GM23338 (cell line): Measurements from ENCODE around the gene HSPA1B. TPM values are rescaled to one million over a fixed set of nuclear protein-coding genes. Genes with fewer than 3 reads are reported as not detected.
"Not testable (repeated sequence)": the region's sequence is repeated elsewhere in the genome, so short reads cannot be mapped to it uniquely, and the experiment has no call there.

ENCODE experiments used
- ATAC-seq: fragments of 200-7000 bp; cut with Tn5 transposase; 3 replicates; pipeline ENCODE4 v1.9.1; 2020
- DNase-seq: peaks from one replicate; pipeline ENCODE4 v3.0.0-alpha.2; 2015; ENCODE audit warnings: low spot score
- H2AFZ ChIP-seq: fragments of 200-600 bp; sonication (generic); 2 replicates; pipeline ENCODE4 v1.8.0; 2016; ENCODE audit warnings: antibody characterized with exemption, mild to moderate bottlenecking, moderate library complexity
- H3F3A ChIP-seq: fragments of 200-600 bp; sonication (generic); replicated peaks from 2 replicates; pipeline ENCODE4 v1.8.0; 2017; ENCODE audit warnings: antibody characterized with exemption, mixed run types, low read depth
- H3K27ac ChIP-seq: fragments of 200-600 bp; sonication (generic); 2 replicates; pipeline ENCODE4 v1.6.1; 2016; ENCODE audit warnings: low read depth
- H3K27me3 ChIP-seq: fragments of 200-600 bp; sonication (generic); 2 replicates; pipeline ENCODE4 v1.8.0; 2016; ENCODE audit warnings: mild to moderate bottlenecking, mixed run types, moderate library complexity; ENCODE audit not compliant: insufficient read depth
- H3K36me3 ChIP-seq: fragments of 200-600 bp; sonication (generic); 2 replicates; pipeline ENCODE4 v1.8.0; 2016; ENCODE audit warnings: mild to moderate bottlenecking; ENCODE audit not compliant: insufficient read depth
- H3K4me1 ChIP-seq: fragments of 200-600 bp; sonication (generic); 2 replicates; pipeline ENCODE4 v1.8.0; 2016; ENCODE audit warnings: mild to moderate bottlenecking, moderate library complexity; ENCODE audit not compliant: insufficient read depth
- H3K4me2 ChIP-seq: fragments of 200-600 bp; sonication (generic); 2 replicates; pipeline ENCODE4 v1.7.1; 2017; ENCODE audit warnings: mixed run types
- H3K4me3 ChIP-seq: fragments of 200-600 bp; sonication (generic); 2 replicates; pipeline ENCODE4 v1.6.1; 2016; ENCODE audit warnings: mixed run types
- H3K79me2 ChIP-seq: fragments of 200-600 bp; sonication (generic); replicated peaks from 2 replicates; pipeline ENCODE4 v1.8.0; 2017; ENCODE audit warnings: mild to moderate bottlenecking; ENCODE audit not compliant: insufficient read depth
- H3K9me2 ChIP-seq: fragments of 200-600 bp; sonication (generic); 2 replicates; pipeline ENCODE4 v1.8.0; 2017; ENCODE audit not compliant: insufficient read depth
- H4K20me1 ChIP-seq: fragments of 200-600 bp; sonication (generic); replicated peaks from 2 replicates; pipeline ENCODE4 v1.8.0; 2017; ENCODE audit warnings: mild to moderate bottlenecking; ENCODE audit not compliant: insufficient read depth
- H3K27ac Mint-ChIP-seq: 2 replicates; pipeline ENCODE4 v1.8.0; 2020; ENCODE audit warnings: inconsistent platforms, mild to moderate bottlenecking, moderate library complexity, mixed read lengths
- H3K27me3 Mint-ChIP-seq: 3 replicates; pipeline ENCODE4 v1.8.0; 2022; ENCODE audit warnings: low read depth, mild to moderate bottlenecking, moderate library complexity, mixed read lengths, inconsistent platforms; ENCODE audit not compliant: insufficient read depth, poor library complexity
- H3K36me3 Mint-ChIP-seq: 3 replicates; pipeline ENCODE4 v1.8.0; 2021; ENCODE audit warnings: low read depth, mild to moderate bottlenecking, inconsistent platforms, moderate library complexity, mixed read lengths
- H3K4me1 Mint-ChIP-seq: 3 replicates; pipeline ENCODE4 v1.8.0; 2020; ENCODE audit warnings: mild to moderate bottlenecking, inconsistent platforms, mixed read lengths
- H3K4me3 Mint-ChIP-seq: 3 replicates; pipeline ENCODE4 v1.8.0; 2021; ENCODE audit warnings: moderate library complexity, mild to moderate bottlenecking, inconsistent platforms, mixed read lengths
- H3K9me3 Mint-ChIP-seq: 3 replicates; pipeline ENCODE4 v1.8.0; 2020; ENCODE audit warnings: moderate library complexity, mild to moderate bottlenecking, inconsistent platforms, mixed read lengths
- CREB1 ChIP-seq: fragments of 250-450 bp; sonication (Bioruptor Pico); IDR thresholded peaks from 2 replicates; pipeline ENCODE4 v1.5.0; 2020; ENCODE audit warnings: low read depth, mild to moderate bottlenecking, moderate library complexity
- CTCF ChIP-seq, 2 experiments: fragments of 200-600 bp in 1 of 2; sonication (generic) in 1 of 2; conservative IDR thresholded peaks; 2 replicates each; pipeline versions ENCODE4 v1.5.1 to v1.6.1; 2016 to 2017; ENCODE audit warnings: antibody characterized with exemption in 2 of 2, low read depth in 2 of 2, mild to moderate bottlenecking in 2 of 2, moderate library complexity in 1 of 2
- ETS1 ChIP-seq: IDR thresholded peaks from 2 replicates; pipeline ENCODE4 v1.6.1; 2016; ENCODE audit warnings: antibody characterized with exemption
- EZH2 ChIP-seq: fragments of 200-600 bp; sonication (generic); IDR thresholded peaks from one replicate; pipeline ENCODE4 v1.8.0; 2017; ENCODE audit warnings: antibody characterized with exemption, mild to moderate bottlenecking, low read depth; ENCODE audit not compliant: unreplicated experiment
- EZH2phosphoT487 ChIP-seq: fragments of 200-600 bp; sonication (generic); IDR thresholded peaks from one replicate; pipeline ENCODE4 v1.8.1; 2018; ENCODE audit warnings: antibody characterized with exemption; ENCODE audit not compliant: unreplicated experiment
- JUNB ChIP-seq: IDR thresholded peaks from one replicate; pipeline ENCODE4 v1.6.1; 2016; ENCODE audit warnings: antibody characterized with exemption; ENCODE audit not compliant: unreplicated experiment
- NANOG ChIP-seq: IDR thresholded peaks from 2 replicates; pipeline ENCODE4 v1.6.1; 2016; ENCODE audit warnings: antibody characterized with exemption, borderline replicate concordance
- POLR2AphosphoS5 ChIP-seq: IDR thresholded peaks from 2 replicates; pipeline ENCODE4 v1.6.1; 2016; ENCODE audit warnings: antibody characterized with exemption, low read depth
- ZNF114 ChIP-seq: fragments of 250-450 bp; sonication (Bioruptor Pico); IDR thresholded peaks from 2 replicates; pipeline ENCODE4 v1.5.0; 2020; ENCODE audit warnings: mild to moderate bottlenecking, moderate library complexity
- ZNF331 ChIP-seq: fragments of 250-450 bp; sonication (Bioruptor Pico); IDR thresholded peaks from 2 replicates; pipeline ENCODE4 v1.5.0; 2020; ENCODE audit warnings: low read depth, mild to moderate bottlenecking, moderate library complexity
- polyA plus RNA-seq: library from polyadenylated mRNA; unstranded; fragments of >200 nt; fragmentation: Nextera tagmentation; extraction: Ambion mirVana; gene quantifications from 2 replicates; pipeline ENCODE4 v1.2.1, GENCODE V29; 2016
- total RNA-seq: library from RNA; depleted of rRNA; stranded (reverse); fragments of >200 nt; shearing (Covaris generic); gene quantifications from 2 replicates; pipeline ENCODE4 v1.2.3, GENCODE V29; 2014

The HSPA1B gene
- total and polyA plus RNA-seq, 2 experiments from 2014 or later = 31.7 to 113 TPM

GRCh38 chr6:31801031-31801927, 26.3 kb upstream of the HSPA1B start:
- H3K27me3 Mint-ChIP-seq, H3K9me2 ChIP-seq, H3K4me1 Mint-ChIP-seq, H4K20me1 ChIP-seq, H3K36me3 ChIP-seq, H3K4me1 ChIP-seq, ATAC-seq, H3K27me3 ChIP-seq, H3K9me3 Mint-ChIP-seq, H3K27ac Mint-ChIP-seq, H3K4me2 ChIP-seq, H3K27ac ChIP-seq, H3K4me3 Mint-ChIP-seq, DNase-seq, H3K4me3 ChIP-seq, H2AFZ ChIP-seq: not testable (repeated sequence)
- Histone ChIP-seq H3F3A (peaks cover 36% of the 10 kb centered on the region), H3K79me2 (peaks cover 37% of the 10 kb centered on the region)
- H3K36me3 Mint-ChIP-seq = peaks cover 42% of the 10 kb centered on the region

- Histone ChIP-seq H4K20me1 (peaks cover 3% of the 10 kb centered on the region; the same call in 1 of the 2 replicates), H3K4me2 (peak overlapping the region; percentile 97), H3K4me3 (peak overlapping the region; percentile 96), H2AFZ (peak overlapping the region; percentile 96), H3K27ac (peak overlapping the region; percentile 97), H3K79me2 (peaks cover 39% of the 10 kb centered on the region), H3K9me2 (no peaks in the 10 kb centered on the region), H3F3A (peaks cover 15% of the 10 kb centered on the region), H3K4me1 (peaks cover 7% of the 10 kb centered on the region; the same call in 1 of the 2 replicates), H3K36me3 (no peaks in the 10 kb centered on the region; the same call in 1 of the 2 replicates), H3K27me3 (no peaks in the 10 kb centered on the region)
- H3K36me3 Mint-ChIP-seq = peaks cover 27% of the 10 kb centered on the region
- no peak for TF ChIP-seq POLR2AphosphoS5
- no peak for TF ChIP-seq EZH2
- TF ChIP-seq ZNF114 (CRISPR knock-in tag) = no peak
- no peak for TF ChIP-seq NANOG
- no peak for TF ChIP-seq ETS1
- TF ChIP-seq CREB1 = no peak
- no peak for TF ChIP-seq CTCF (conservative IDR thresholded peaks at IDR 0.05; ENCODE audit: low read depth in 2 of 2)
- no peak for TF ChIP-seq JUNB
- TF ChIP-seq ZNF331 (CRISPR knock-in tag) = no peak
- TF ChIP-seq EZH2phosphoT487 = no peak
- peak overlapping the region; percentile 93 for H3K4me3 Mint-ChIP-seq
- H3K4me1 Mint-ChIP-seq = peaks cover 4% of the 10 kb centered on the region; the same call in 1 of the 3 replicates
- no peak for ATAC-seq
- no peak for DNase-seq
- peak overlapping the region; percentile 93 for H3K27ac Mint-ChIP-seq
- H3K9me3 Mint-ChIP-seq = no peaks in the 10 kb centered on the region
- H3K27me3 Mint-ChIP-seq = peaks cover 9% of the 10 kb centered on the region
Observed at GRCh38 chr6:31805939-31806469, 21.5 kb upstream of the HSPA1B start.
